Measurements from ENCODE around the gene KCNJ6.

DNA sequence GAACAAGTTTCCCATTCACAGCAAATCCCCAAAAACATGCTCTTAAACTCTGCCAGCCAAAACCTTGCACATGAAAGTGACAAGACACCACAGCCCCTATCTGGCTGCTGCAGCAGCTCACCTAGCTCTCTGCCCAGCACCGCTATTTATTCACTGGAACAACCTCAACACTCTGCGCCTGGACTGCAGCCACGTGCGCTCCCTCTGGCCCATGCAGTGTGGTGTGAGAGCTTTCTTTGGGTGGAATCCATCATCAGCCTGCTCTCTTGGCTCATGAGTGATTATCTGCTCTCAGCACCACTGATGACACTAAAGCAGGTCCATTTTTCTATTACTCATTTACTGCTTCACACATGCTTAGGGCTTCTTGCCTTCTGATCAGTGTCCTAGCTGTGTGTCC is 11.4 kb downstream of the KCNJ6 start:
- TF ChIP-seq SIN3B (IDR thresholded peaks at IDR 0.05; ENCODE audit: low read depth): no peak
- no peak for TF ChIP-seq NR1H2 (CRISPR knock-in tag; IDR thresholded peaks at IDR 0.05)
- TF ChIP-seq, protein P1, sequence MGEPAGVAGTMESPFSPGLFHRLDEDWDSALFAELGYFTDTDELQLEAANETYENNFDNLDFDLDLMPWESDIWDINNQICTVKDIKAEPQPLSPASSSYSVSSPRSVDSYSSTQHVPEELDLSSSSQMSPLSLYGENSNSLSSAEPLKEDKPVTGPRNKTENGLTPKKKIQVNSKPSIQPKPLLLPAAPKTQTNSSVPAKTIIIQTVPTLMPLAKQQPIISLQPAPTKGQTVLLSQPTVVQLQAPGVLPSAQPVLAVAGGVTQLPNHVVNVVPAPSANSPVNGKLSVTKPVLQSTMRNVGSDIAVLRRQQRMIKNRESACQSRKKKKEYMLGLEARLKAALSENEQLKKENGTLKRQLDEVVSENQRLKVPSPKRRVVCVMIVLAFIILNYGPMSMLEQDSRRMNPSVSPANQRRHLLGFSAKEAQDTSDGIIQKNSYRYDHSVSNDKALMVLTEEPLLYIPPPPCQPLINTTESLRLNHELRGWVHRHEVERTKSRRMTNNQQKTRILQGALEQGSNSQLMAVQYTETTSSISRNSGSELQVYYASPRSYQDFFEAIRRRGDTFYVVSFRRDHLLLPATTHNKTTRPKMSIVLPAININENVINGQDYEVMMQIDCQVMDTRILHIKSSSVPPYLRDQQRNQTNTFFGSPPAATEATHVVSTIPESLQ (CRISPR knock-in tag; IDR thresholded peaks at IDR 0.05): no peak
- no peak for TF ChIP-seq MTA3 (IDR thresholded peaks at IDR 0.05; ENCODE audit: borderline replicate concordance)
- TF ChIP-seq, protein P2, sequence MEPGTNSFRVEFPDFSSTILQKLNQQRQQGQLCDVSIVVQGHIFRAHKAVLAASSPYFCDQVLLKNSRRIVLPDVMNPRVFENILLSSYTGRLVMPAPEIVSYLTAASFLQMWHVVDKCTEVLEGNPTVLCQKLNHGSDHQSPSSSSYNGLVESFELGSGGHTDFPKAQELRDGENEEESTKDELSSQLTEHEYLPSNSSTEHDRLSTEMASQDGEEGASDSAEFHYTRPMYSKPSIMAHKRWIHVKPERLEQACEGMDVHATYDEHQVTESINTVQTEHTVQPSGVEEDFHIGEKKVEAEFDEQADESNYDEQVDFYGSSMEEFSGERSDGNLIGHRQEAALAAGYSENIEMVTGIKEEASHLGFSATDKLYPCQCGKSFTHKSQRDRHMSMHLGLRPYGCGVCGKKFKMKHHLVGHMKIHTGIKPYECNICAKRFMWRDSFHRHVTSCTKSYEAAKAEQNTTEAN (CRISPR knock-in tag; IDR thresholded peaks at IDR 0.05): no peak
- no peak for TF ChIP-seq CREM (IDR thresholded peaks at IDR 0.05; ENCODE audit: low read depth)
- TF ChIP-seq MAZ (CRISPR knock-in tag; conservative IDR thresholded peaks at IDR 0.05 in 1 of 2, IDR thresholded peaks at IDR 0.05 in 1 of 2): no peak
- TF ChIP-seq ZSCAN29 (IDR thresholded peaks at IDR 0.05): no peak
- no peak for TF ChIP-seq JUNB (CRISPR knock-in tag; conservative IDR thresholded peaks at IDR 0.05)
- no peak for TF ChIP-seq HIVEP1 (CRISPR knock-in tag; IDR thresholded peaks at IDR 0.05)
- no peak for TF ChIP-seq NFXL1 (CRISPR knock-in tag; IDR thresholded peaks at IDR 0.05)

All from K562 (cell line).